HepG2 (cell line): Measurements from ENCODE around the gene TSPAN11. TPM values are rescaled to one million over a fixed set of nuclear protein-coding genes. Genes with fewer than 3 reads are reported as not detected.

Experiments
- CTCF ChIP-seq: sonication (generic); formaldehyde crosslinking; IDR thresholded peaks from 2 replicates; pipeline ENCODE4 v1.5.0; 2020; ENCODE audit warnings: mild to moderate bottlenecking, missing genetic modification reagents, moderate library complexity
- HMG20B ChIP-seq: conservative IDR thresholded peaks from 2 replicates; pipeline ENCODE4 v1.6.1; 2016; ENCODE audit warnings: missing genetic modification reagents, missing compliant biosample characterization
- TMF1 ChIP-seq: sonication (generic); formaldehyde crosslinking; IDR thresholded peaks from 2 replicates; pipeline ENCODE4 v1.8.1; 2022; ENCODE audit warnings: low read depth, missing genetic modification reagents
- ZNF10 ChIP-seq: sonication (generic); formaldehyde crosslinking; IDR thresholded peaks from 2 replicates; pipeline ENCODE4 v1.4.0; 2020; ENCODE audit warnings: mild to moderate bottlenecking, low read depth, missing genetic modification reagents, borderline replicate concordance
- ZNF17 ChIP-seq: sonication (generic); formaldehyde crosslinking; IDR thresholded peaks from 2 replicates; pipeline ENCODE4 v1.5.0; 2020; ENCODE audit warnings: mild to moderate bottlenecking, missing genetic modification reagents
- ZNF546 ChIP-seq: sonication (generic); formaldehyde crosslinking; conservative IDR thresholded peaks from 2 replicates; pipeline ENCODE4 v1.8.1; 2023; ENCODE audit warnings: mild to moderate bottlenecking, missing genetic modification reagents
- polyA plus RNA-seq, 8 experiments: library from polyadenylated mRNA; depleted of rRNA in 3 of 8; stranded (reverse) in 7 of 8; unstranded in 1 of 8; fragments of >200 nt; fragmentation: Illumina TruSeq in 4 of 8; extraction: Trizol in 4 of 8; gene quantifications; 2 replicates each; pipeline versions ENCODE4 v1.2.1 to v1.2.3, GENCODE V29; 2011 to 2016; ENCODE audit warnings: low read depth in 4 of 8, missing spikeins in 1 of 8, mixed read lengths in 1 of 8; ENCODE audit not compliant: insufficient read depth in 1 of 8
- total RNA-seq, 5 experiments: library from RNA; depleted of rRNA; stranded (reverse); fragments of >200 nt; fragmentation: Illumina TruSeq; extraction: Trizol; gene quantifications; 2 replicates each; pipeline ENCODE4 v1.2.3, GENCODE V29; 2016; ENCODE audit warnings: low read depth in 1 of 5
- TF ChIP-seq, protein P1 (sequence below): sonication (generic); formaldehyde crosslinking; IDR thresholded peaks from 2 replicates; pipeline ENCODE4 v1.9.0; 2021; ENCODE audit warnings: missing genetic modification reagents, borderline replicate concordance
- TF ChIP-seq, protein P2 (sequence below): sonication (generic); formaldehyde crosslinking; IDR thresholded peaks from 2 replicates; pipeline ENCODE4 v1.5.0; 2020; ENCODE audit warnings: missing genetic modification reagents
- TF ChIP-seq, protein P3 (sequence below): sonication (generic); formaldehyde crosslinking; IDR thresholded peaks from 2 replicates; pipeline ENCODE4 v1.8.0; 2023; ENCODE audit warnings: mild to moderate bottlenecking, missing genetic modification reagents
- TF ChIP-seq, protein P4 (sequence below): IDR thresholded peaks from 2 replicates; pipeline ENCODE4 v1.6.1; 2016; ENCODE audit warnings: control low read depth

TSPAN11 gene
- total and polyA plus RNA-seq, 2 of the 13 experiments (the other 11 are each of a cell fraction or from before 2014, with no cell fraction given), result 0.01 to 0.07 TPM

- TF ChIP-seq, protein P1, sequence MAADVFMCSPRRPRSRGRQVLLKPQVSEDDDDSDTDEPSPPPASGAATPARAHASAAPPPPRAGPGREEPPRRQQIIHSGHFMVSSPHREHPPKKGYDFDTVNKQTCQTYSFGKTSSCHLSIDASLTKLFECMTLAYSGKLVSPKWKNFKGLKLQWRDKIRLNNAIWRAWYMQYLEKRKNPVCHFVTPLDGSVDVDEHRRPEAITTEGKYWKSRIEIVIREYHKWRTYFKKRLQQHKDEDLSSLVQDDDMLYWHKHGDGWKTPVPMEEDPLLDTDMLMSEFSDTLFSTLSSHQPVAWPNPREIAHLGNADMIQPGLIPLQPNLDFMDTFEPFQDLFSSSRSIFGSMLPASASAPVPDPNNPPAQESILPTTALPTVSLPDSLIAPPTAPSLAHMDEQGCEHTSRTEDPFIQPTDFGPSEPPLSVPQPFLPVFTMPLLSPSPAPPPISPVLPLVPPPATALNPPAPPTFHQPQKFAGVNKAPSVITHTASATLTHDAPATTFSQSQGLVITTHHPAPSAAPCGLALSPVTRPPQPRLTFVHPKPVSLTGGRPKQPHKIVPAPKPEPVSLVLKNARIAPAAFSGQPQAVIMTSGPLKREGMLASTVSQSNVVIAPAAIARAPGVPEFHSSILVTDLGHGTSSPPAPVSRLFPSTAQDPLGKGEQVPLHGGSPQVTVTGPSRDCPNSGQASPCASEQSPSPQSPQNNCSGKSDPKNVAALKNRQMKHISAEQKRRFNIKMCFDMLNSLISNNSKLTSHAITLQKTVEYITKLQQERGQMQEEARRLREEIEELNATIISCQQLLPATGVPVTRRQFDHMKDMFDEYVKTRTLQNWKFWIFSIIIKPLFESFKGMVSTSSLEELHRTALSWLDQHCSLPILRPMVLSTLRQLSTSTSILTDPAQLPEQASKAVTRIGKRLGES (CRISPR knock-in tag), result no peak
- TF ChIP-seq, protein P2, sequence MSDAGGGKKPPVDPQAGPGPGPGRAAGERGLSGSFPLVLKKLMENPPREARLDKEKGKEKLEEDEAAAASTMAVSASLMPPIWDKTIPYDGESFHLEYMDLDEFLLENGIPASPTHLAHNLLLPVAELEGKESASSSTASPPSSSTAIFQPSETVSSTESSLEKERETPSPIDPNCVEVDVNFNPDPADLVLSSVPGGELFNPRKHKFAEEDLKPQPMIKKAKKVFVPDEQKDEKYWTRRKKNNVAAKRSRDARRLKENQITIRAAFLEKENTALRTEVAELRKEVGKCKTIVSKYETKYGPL (CRISPR knock-in tag), result no peak
- TF ChIP-seq CTCF (CRISPR knock-in tag), result peak; percentile 74
- no peak for TF ChIP-seq HMG20B (CRISPR knock-in tag)
- TF ChIP-seq, protein P3, sequence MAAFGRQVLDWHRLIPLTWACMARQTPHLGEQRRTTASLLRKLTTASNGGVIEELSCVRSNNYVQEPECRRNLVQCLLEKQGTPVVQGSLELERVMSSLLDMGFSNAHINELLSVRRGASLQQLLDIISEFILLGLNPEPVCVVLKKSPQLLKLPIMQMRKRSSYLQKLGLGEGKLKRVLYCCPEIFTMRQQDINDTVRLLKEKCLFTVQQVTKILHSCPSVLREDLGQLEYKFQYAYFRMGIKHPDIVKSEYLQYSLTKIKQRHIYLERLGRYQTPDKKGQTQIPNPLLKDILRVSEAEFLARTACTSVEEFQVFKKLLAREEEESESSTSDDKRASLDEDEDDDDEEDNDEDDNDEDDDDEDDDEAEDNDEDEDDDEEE, result no peak
- TF ChIP-seq, protein P4, sequence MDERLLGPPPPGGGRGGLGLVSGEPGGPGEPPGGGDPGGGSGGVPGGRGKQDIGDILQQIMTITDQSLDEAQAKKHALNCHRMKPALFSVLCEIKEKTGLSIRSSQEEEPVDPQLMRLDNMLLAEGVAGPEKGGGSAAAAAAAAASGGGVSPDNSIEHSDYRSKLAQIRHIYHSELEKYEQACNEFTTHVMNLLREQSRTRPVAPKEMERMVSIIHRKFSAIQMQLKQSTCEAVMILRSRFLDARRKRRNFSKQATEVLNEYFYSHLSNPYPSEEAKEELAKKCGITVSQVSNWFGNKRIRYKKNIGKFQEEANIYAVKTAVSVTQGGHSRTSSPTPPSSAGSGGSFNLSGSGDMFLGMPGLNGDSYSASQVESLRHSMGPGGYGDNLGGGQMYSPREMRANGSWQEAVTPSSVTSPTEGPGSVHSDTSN (CRISPR knock-in tag), result no peak
- no peak for TF ChIP-seq ZNF10 (CRISPR knock-in tag)
- TF ChIP-seq ZNF17 (CRISPR knock-in tag), result no peak
- no peak for TF ChIP-seq TMF1 (CRISPR knock-in tag)
- TF ChIP-seq ZNF546, result no peak
- TF ChIP-seq, all 625 proteins: peak for 7
Observed at GRCh38 chr12:30989754-30990153, 63.2 kb downstream of the TSPAN11 start (continued).
